ENCODE data around the gene KIF19. TPM values are rescaled to one million over a fixed set of nuclear protein-coding genes. Genes with fewer than 3 reads are reported as not detected.

KIF19 gene
- total and polyA plus RNA-seq, 2 of the 8 experiments (the other 6 are each of a cell fraction or from before 2014, with no cell fraction given), result 0.52 to 0.77 TPM

- no peak overlapping the region for H2AFZ ChIP-seq (ENCODE audit: low read length)
- no peaks in the 10 kb centered on the region for H3K79me2 ChIP-seq (ENCODE audit: control insufficient read depth in 1 of 2, insufficient read depth in 2 of 2, low read length in 2 of 2)
- H2BK5ac ChIP-seq (ENCODE audit: low read depth, low read length), result no peak overlapping the region
- no peaks in the 10 kb centered on the region for H3K9me3 ChIP-seq (ENCODE audit: insufficient read depth in 2 of 2, low read depth in 1 of 2, low read length in 1 of 2)
- no peak overlapping the region for H3K14ac ChIP-seq (ENCODE audit: insufficient read length)
- WGBS, 2 experiments (ENCODE audit: extremely low coverage in 1 of 2, insufficient coverage in 1 of 2, insufficient read length in 1 of 2, insufficient replicate concordance in 2 of 2, low coverage in 1 of 2, low lambda C conversion rate in 2 of 2, missing lambda C conversion rate in 1 of 2), result 93% methylated on average over 7 of the region's 7 CpGs; no CpG with 5 or more reads in 1 of the 2 experiments
- H3K56ac ChIP-seq (replicated peaks; ENCODE audit: insufficient read length, low read depth, low read length), result no peak overlapping the region
- H2BK15ac ChIP-seq (ENCODE audit: low read length), result no peak overlapping the region
- no peak overlapping the region for H3K23ac ChIP-seq (ENCODE audit: insufficient read length)
- no peak overlapping the region for H2BK20ac ChIP-seq (ENCODE audit: low read length)
- ChIA-PET POLR2A (ENCODE audit: partially characterized antibody) (no interaction called here), CTCF (ENCODE audit: partially characterized antibody) (interaction anchor here (0.8 to 7.4 kb wide), 6 partner anchors 8 to 168 kb away, joined by 3 to 47 read pairs (median 4); no protein-coding TSS in a partner anchor)
- no peak overlapping the region for H3K27ac ChIP-seq (ENCODE audit: low read depth, low read length)
- no peak overlapping the region for H4K91ac ChIP-seq (replicated peaks; ENCODE audit: insufficient read length, low read length)
- no peaks in the 10 kb centered on the region for H3K79me1 ChIP-seq (ENCODE audit: low read depth, low read length)
- no peak overlapping the region for H4K8ac ChIP-seq (ENCODE audit: extremely low read depth, insufficient read depth, low read length)
- H4K20me1 ChIP-seq (replicated peaks in 1 of 2; ENCODE audit: control insufficient read depth in 1 of 2, insufficient read depth in 2 of 2, low read length in 2 of 2), result no peaks in the 10 kb centered on the region
- H3K4me2 ChIP-seq (ENCODE audit: insufficient read depth in 1 of 2, low read depth in 2 of 2, low read length in 2 of 2), result no peak overlapping the region
- H3K4me1 ChIP-seq (replicated peaks in 1 of 4; ENCODE audit: control insufficient read depth in 3 of 4, insufficient read depth in 4 of 4, low read length in 3 of 4), result peaks cover 3 to 17% (median 14%) of the 10 kb centered on the region in 4 experiments
- H3K4me3 ChIP-seq (ENCODE audit: extremely low read depth in 1 of 4, insufficient read depth in 2 of 4, low read depth in 3 of 4, low read length in 4 of 4), result no peak overlapping the region
- H2AK5ac ChIP-seq (ENCODE audit: low read depth, low read length), result no peak overlapping the region
- H3K36me3 ChIP-seq (ENCODE audit: control insufficient read depth in 2 of 4, insufficient read depth in 4 of 4, low read length in 3 of 4), result no peaks in the 10 kb centered on the region
- H3K23me2 ChIP-seq (ENCODE audit: low read depth, low read length), result no peaks in the 10 kb centered on the region; the same call in 1 of the 2 replicates
- no peaks in the 10 kb centered on the region for H3K27me3 ChIP-seq (replicated peaks in 1 of 4; ENCODE audit: control insufficient read depth in 3 of 4, extremely low read depth in 1 of 4, insufficient read depth in 3 of 4, low read length in 3 of 4)
- no peak for FAIRE-seq
- no peak overlapping the region for H2BK12ac ChIP-seq (ENCODE audit: low read depth, low read length)
- no peak overlapping the region for H3K9ac ChIP-seq (replicated peaks in 1 of 4; ENCODE audit: extremely low read depth in 1 of 4, low read depth in 3 of 4, low read length in 3 of 4)
- H3K4ac ChIP-seq (replicated peaks; ENCODE audit: insufficient read length, low read depth, low read length), result no peak overlapping the region
- DNase-seq (ENCODE audit: low read depth in 1 of 2, low spot score in 2 of 2), result no peak
- TF ChIP-seq PHF8 (conservative IDR thresholded peaks at IDR 0.05; ENCODE audit: low read depth, low read length), result no peak
- TF ChIP-seq BCL11A (IDR thresholded peaks at IDR 0.05; ENCODE audit: low read depth in 2 of 2, low read length in 2 of 2), result no peak
- TF ChIP-seq NANOG (IDR thresholded peaks at IDR 0.05; ENCODE audit: insufficient read depth, low read depth, low read length, poor library complexity, severe bottlenecking), result no peak
- no peak for TF ChIP-seq POU5F1 (IDR thresholded peaks at IDR 0.05; ENCODE audit: low read depth, low read length)
- no peak overlapping the region for H3K18ac ChIP-seq (ENCODE audit: extremely low read depth, low read length)
- no peak overlapping the region for H2BK120ac ChIP-seq (replicated peaks; ENCODE audit: low read depth, low read length)
- H4K5ac ChIP-seq (ENCODE audit: insufficient read length, low read depth, low read length), result no peak overlapping the region
Observed at GRCh38 chr17:74402048-74402447, 76.0 kb downstream of the KIF19 start.

Measured in H1 (cell line).